RKO (cell line): ENCODE data around the gene CRY2.
"Not testable (repeated sequence)": the region's sequence is repeated elsewhere in the genome, so short reads cannot be mapped to it uniquely, and the experiment has no call there.

Experiments
- DNase-seq: peaks from one replicate; pipeline ENCODE4 v3.0.0-alpha.2; 2016; ENCODE audit warnings: low spot score

Gene CRY2

GRCh38 chr11:45846974-45847910 lies at the start of gene CRY2:
Gene CRY2 (plus strand): TSS chr11:45847475. CDS start chr11:45847491, 16 bp downstream.
- peak; percentile 96 for DNase-seq

DNA sequence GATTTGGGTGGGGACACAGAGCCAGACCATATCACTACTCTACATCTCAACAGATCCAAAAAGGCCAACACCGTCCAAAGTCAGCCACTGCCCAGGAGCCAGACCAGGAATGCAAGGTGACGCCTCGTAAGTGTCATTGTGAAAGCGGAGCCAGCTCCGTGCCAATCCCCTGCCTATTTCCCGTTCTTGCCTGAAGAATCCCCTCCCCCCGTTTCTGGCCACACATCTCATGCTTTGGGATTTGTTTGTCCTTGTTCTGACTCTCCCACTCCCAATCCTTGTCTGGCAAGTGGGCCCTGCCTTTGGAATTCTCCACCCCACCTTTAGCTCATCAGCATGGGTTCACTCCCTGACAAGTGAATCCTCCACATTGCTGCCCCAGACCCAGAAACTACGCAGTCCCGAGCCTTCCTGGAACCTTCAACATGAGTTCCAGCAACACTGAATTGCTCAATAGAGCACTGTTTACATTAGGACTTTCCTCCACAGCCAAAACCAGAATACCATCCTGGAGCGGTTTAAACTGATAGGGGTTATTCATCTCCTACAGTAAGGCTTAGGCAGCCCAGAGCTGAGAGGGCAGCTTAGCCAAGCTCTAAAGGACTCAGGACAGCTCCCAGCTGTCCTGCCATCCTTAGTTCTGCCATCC lies 48.4 kb upstream of the CRY2 start:
- DNase-seq: no peak

GRCh38 chr11:45799562-45799961 lies 47.7 kb upstream of the CRY2 start:
- no peak for DNase-seq

DNA sequence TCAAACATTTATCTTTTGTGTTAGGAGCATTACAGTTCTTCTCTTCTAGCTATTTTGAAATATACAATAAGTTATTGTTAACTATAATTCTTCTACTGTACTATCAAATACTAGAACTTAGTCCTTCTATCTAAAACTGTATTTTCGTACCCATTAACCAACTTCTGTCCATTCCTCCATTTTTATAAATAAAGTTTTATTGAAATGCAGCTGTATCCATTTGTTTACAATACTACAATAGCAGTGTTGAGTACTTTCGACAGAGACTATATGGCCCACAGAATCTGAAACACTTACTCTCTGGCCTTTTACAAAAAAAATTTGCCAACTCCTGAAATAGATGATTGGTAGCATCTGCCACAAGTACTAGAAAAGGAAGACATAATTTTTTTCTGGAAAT lies 47.0 kb upstream of the CRY2 start:
- DNase-seq: no peak

- peak; percentile 37 for DNase-seq
Measured at GRCh38 chr11:45801723-45802315, 45.5 kb upstream of the CRY2 start.

DNA sequence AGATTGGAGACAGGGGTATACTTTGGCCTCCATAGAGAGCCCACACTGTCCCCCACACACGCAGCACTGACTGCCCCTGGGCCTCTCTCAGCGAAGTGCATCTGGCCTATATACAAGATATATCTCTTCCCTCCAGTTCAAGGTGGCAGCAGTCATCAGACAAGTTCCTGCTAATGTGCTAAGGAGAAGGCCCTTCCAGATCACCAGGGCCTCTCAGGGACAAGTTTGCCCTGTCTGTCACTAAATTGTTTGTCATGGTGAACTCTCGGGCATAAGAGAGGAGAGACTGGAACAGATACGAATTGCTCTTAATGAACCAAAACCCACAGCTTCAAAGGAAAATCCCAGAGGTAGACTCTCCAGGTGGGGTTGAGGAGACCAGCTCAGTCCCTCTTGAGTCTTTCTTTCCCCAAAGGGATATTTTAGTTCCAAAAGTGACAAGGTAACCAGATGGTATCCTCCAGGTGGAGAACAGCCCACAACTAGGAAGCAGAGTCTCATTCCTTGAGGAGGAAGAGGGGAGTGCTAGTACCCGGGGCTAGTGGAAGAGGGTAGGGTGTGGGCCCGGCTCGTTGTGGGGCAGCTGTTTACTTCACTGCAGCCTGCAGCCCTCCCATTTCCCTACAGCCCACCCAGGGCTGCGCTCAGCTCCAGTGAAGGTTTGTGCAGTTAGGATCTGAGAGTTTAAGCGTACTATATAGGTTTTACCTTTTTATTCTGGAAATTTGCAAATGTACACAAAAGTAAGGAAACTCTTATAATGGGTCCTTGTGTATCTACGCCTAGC lies 44.6 kb upstream of the CRY2 start:
- no peak for DNase-seq

- peak; percentile 78 for DNase-seq
Measured at GRCh38 chr11:45803971-45804760, 43.1 kb upstream of the CRY2 start.

- DNase-seq: peak; percentile 97
Measured at GRCh38 chr11:45804761-45805304, 42.4 kb upstream of the CRY2 start, which contains the start of gene SLC35C1. Gene SLC35C1 (plus strand): TSS chr11:45805149. CDS start chr11:45805802, 653 bp downstream.

DNA sequence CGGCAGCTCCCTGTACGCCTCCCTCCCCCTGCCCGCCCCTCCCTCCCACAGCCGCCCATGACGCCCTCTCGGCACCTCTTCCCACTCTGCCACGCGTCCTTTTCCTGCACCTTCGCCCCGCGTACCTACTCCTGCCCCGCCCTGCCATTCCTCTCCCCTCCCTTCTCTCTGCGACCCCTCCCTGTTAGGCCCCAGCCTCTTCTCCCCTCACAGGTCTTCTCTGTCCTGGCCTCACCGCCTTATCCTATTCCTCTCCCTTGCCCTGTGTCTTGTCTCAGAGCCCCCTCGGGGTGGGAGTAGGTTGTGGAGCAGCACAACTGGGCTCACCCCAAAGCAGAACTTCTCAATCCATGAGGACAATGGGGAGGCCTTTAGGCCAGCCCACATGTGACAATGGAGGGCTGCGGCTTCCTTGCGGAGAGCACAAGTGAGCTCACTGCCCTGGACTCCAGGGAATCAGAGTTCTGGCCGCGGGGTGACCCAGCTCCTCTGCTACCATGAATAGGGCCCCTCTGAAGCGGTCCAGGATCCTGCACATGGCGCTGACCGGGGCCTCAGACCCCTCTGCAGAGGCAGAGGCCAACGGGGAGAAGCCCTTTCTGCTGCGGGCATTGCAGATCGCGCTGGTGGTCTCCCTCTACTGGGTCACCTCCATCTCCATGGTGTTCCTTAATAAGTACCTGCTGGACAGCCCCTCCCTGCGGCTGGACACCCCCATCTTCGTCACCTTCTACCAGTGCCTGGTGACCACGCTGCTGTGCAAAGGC lies 41.8 kb upstream of the CRY2 start:
- DNase-seq: peak; percentile 79

GRCh38 chr11:45806072-45806933 lies 41.0 kb upstream of the CRY2 start:
- DNase-seq: peak; percentile 15

DNA sequence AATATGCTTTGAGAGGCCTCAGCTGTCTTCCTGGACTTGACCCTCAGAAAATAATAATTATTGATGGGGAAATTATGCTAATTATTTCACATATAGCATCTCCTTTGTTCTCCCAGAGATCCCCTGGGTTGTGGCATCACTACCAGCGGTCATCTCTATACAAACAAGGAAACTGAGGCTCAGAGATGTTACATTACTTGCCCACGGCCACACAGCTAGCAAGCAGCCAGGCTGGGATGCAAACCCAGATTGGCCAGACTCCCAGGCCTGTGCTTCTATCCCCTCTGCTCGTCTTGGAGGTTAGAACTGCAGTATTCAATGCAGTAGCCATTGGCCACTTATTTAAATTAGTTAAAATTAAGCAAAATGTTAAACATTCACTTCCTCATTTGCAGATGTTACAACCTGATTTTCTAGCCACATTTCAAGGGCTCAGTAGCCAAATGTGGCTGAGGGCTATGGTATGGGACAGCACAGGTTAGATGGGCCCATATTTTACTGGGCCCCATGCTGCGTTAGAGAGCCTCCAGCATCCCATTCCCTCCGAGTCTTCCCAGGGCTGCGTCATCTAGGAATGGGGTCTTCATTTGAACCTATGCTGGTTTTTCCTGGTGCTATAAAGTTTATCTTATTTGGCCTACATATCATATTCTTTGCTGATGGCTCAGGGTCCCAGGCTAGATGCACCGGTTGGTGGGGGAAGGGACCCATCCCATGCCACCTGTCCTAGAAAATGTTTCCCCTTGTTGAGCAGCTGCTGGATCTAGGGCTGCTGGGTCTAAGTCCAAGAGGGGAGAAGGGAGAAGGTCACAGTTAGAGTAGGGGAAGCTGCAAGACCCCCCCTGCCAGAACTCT lies 40.1 kb upstream of the CRY2 start:
- no peak for DNase-seq

DNA sequence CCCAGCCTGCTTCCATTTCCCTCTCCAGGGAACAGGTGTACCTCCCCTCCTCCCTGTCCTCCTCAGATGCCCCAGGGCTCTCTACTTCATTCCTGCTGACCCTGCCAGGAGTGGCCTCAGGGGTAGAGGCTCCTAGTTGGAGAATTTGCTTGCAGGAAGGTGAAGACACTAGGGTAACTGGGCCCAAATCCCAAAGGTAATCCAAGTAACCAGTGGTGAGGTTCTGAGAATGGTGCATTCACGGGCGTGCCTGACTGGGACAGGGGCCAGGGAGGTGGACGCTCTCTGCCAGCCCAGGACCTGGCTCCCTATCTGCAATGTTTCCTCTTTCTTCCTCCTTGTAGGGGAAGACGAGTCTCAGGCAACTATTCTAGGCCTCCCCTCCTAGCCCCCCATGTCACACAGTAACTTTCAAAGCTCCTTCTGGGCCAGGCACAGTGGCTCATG lies 39.5 kb upstream of the CRY2 start:
- DNase-seq: no peak

DNA sequence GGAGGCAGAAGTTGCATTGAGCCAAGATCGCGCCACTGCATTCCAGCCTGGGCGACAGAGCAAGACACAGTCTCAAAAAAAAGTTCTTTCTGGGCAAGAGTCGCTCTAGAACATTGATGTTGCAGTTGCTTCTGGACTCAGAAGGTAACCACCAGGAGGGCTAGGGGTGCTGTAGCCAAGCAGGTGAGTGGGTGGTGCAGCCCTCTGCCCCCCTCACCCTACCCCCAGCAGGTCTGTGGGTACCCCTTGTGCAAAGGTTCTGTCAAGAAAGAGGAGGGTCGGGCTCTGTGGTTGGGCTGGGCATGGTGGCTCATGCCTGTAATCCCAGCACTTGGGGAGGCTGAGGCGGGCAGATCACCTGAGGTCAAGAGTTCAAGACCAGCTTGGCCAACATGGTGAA lies 38.8 kb upstream of the CRY2 start:
- DNase-seq: not testable (repeated sequence)

DNA sequence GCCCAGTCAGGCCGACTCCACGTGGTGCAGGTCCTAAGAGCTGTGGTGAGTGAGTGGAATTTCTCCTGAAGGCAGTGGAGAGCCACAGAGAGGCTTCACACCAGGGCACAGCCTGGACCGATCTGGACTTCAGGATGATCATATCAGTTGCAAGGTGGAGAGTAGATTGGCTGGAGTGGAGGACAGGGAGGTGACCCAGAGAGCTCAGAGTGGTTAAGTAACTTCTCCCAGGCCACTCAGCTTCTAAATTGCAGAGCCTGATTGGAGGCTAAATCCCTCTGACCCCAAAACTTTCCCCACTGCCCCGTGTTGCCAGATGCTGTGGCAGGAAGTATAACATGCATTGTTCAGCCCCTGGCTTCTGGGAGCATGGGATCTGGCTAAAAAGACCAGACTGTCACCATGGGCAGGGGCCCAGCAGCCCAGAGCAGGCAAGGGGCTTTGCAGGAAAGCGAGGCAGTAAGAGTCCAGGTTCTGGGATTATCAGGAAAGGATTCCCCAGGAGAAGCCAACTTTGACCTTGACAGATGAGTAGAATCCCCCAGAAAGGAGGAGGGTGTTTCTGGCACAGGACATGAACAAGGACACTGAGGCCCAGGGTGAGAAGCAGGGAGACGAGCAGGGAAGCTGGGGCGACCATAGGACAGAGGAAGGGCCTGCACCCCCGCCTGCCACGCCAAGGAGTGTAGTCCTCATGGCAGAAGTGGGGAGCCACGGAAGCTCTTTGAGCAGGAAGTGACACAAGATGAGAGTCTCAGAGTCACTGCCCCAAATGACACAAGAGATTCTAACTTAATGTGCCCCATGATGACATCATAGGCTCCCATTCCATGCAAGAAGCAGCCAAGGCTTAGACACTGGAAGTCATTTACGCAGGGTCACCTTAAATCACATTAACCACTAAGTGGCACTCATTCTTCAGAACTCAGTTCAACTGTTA lies 37.5 kb upstream of the CRY2 start:
- DNase-seq: peak; percentile 72

DNA sequence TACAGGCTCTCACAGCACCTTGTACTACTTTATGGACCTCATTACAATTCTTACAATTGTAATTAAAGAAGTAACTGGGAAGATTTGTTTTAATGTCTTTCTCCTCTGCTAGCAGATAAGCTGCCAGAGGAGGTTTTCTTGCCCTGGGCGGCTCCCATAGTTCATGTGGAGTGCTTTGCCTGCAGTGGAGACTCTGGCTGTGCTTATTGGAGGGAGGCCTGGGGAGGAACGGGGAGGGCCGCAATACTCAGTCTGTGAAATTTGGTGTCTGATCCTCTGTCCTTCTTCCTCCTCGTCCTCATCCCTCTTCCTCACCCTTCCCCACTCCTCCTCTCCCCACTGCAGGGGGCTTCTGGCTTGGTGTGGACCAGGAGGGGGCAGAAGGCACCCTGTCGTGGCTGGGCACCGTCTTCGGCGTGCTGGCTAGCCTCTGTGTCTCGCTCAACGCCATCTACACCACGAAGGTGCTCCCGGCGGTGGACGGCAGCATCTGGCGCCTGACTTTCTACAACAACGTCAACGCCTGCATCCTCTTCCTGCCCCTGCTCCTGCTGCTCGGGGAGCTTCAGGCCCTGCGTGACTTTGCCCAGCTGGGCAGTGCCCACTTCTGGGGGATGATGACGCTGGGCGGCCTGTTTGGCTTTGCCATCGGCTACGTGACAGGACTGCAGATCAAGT lies 36.7 kb upstream of the CRY2 start:
- no peak for DNase-seq

DNA sequence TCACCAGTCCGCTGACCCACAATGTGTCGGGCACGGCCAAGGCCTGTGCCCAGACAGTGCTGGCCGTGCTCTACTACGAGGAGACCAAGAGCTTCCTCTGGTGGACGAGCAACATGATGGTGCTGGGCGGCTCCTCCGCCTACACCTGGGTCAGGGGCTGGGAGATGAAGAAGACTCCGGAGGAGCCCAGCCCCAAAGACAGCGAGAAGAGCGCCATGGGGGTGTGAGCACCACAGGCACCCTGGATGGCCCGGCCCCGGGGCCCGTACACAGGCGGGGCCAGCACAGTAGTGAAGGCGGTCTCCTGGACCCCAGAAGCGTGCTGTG lies 36.2 kb upstream of the CRY2 start:
- DNase-seq: no peak
